HFFc6 (cell line): ENCODE measurements around the gene SYT6. TPM values are rescaled to one million over a fixed set of nuclear protein-coding genes. Genes with fewer than 3 reads are reported as not detected.

Experiments used
- DNase-seq: peaks from one replicate; pipeline ENCODE4 v3.0.0-alpha.2; 2018
- H3K27ac Mint-ChIP-seq: 2 replicates; pipeline ENCODE4 v1.8.0; 2020; ENCODE audit warnings: mild to moderate bottlenecking, mixed read lengths
- H3K27me3 Mint-ChIP-seq: 2 replicates; pipeline ENCODE4 v1.8.0; 2021; ENCODE audit warnings: mild to moderate bottlenecking, moderate library complexity, mixed read lengths; ENCODE audit not compliant: insufficient read depth
- H3K36me3 Mint-ChIP-seq: 2 replicates; pipeline ENCODE4 v1.8.0; 2021; ENCODE audit warnings: low read depth, mixed read lengths
- H3K4me1 Mint-ChIP-seq: 2 replicates; pipeline ENCODE4 v1.8.0; 2020; ENCODE audit warnings: low read depth, mixed read lengths
- H3K4me3 Mint-ChIP-seq: 2 replicates; pipeline ENCODE4 v1.8.0; 2020; ENCODE audit warnings: mild to moderate bottlenecking, moderate library complexity, mixed read lengths
- H3K9me3 Mint-ChIP-seq: 2 replicates; pipeline ENCODE4 v1.8.0; 2020; ENCODE audit warnings: mild to moderate bottlenecking, mixed read lengths
- long read RNA-seq: library from polyadenylated mRNA; unstranded; transcript quantifications from one replicate; pipeline ENCODE4 v2.0.0, GENCODE V29; 2019
- total RNA-seq, 6 experiments: library from RNA; stranded (reverse); fragmentation: NEBNext Ultra II Directional; extraction: Animal tissue kit (Norgen Biotek cat#: 25700); gene quantifications; 2 replicates in 1 of 6; 3 replicates in 5 of 6; pipeline ENCODE4 v1.2.3, GENCODE V29; 2021
- TF ChIP-seq, protein P1 (sequence below): fragments of 200-600 bp; sonication (generic); IDR thresholded peaks from 2 replicates; pipeline ENCODE4 v1.5.0; 2021; ENCODE audit warnings: antibody characterized with exemption, mild to moderate bottlenecking

Gene SYT6, protein sequence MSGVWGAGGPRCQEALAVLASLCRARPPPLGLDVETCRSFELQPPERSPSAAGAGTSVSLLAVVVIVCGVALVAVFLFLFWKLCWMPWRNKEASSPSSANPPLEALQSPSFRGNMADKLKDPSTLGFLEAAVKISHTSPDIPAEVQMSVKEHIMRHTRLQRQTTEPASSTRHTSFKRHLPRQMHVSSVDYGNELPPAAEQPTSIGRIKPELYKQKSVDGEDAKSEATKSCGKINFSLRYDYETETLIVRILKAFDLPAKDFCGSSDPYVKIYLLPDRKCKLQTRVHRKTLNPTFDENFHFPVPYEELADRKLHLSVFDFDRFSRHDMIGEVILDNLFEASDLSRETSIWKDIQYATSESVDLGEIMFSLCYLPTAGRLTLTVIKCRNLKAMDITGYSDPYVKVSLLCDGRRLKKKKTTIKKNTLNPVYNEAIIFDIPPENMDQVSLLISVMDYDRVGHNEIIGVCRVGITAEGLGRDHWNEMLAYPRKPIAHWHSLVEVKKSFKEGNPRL
- not detected for total RNA-seq
- long read RNA-seq, result 0 reads

DNA sequence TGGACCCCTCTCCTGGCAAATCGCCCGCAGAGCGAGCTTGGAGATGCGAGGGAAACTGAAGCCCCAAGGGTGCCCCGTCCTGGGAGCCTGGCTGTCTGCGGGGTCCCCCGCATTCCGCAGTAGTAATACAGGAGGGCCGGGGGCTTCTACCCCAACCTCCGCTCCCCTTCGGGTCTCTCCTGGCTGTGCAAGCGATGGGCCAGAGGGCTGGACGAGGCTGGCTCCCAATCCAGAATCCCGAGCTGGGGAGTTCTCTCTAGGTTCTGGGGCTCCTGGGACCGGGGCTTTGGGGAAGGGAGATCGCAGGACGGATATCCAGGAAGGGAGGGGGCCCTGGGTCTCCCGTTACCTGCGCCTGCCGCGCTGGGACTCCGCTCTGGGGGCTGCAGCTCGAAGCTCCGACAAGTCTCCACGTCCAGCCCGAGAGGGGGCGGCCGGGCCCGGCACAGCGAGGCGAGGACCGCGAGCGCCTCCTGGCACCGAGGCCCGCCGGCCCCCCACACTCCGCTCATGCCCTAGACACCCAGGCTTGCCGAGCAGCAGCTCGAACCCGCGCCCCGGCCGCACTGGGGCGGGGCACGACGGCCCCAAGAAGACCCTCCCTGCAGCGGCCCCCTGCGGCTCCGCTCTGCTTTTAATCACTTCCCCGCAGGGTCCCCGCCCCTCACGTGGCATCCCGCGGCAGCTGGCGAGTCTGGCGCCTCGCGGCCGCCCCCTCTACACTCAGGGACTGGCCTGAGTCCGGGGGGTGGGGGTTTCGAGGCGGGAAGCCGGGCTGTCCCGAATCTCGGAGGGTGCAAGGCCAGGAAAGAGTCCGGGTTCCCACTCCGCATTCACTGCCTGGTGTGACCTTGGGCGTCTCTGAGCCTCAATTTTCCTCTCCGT lies at the start of gene SYT6:
SYT6 (minus strand) TSS at position 609 of the 885 bp plus-strand sequence; CDS start at position 512, 97 bp downstream.
- no peak within 1 kb of the TSS for H3K27ac Mint-ChIP-seq
- no peak for DNase-seq
- peak within 1 kb of the TSS; percentile 14; the same call in 1 of the 2 replicates for H3K4me3 Mint-ChIP-seq
- no peaks in the 10 kb centered on the region; the same call in 1 of the 2 replicates for H3K9me3 Mint-ChIP-seq
- peaks cover 11% of the 10 kb centered on the region; the same call in 1 of the 2 replicates for H3K4me1 Mint-ChIP-seq
- TF ChIP-seq, protein P1, sequence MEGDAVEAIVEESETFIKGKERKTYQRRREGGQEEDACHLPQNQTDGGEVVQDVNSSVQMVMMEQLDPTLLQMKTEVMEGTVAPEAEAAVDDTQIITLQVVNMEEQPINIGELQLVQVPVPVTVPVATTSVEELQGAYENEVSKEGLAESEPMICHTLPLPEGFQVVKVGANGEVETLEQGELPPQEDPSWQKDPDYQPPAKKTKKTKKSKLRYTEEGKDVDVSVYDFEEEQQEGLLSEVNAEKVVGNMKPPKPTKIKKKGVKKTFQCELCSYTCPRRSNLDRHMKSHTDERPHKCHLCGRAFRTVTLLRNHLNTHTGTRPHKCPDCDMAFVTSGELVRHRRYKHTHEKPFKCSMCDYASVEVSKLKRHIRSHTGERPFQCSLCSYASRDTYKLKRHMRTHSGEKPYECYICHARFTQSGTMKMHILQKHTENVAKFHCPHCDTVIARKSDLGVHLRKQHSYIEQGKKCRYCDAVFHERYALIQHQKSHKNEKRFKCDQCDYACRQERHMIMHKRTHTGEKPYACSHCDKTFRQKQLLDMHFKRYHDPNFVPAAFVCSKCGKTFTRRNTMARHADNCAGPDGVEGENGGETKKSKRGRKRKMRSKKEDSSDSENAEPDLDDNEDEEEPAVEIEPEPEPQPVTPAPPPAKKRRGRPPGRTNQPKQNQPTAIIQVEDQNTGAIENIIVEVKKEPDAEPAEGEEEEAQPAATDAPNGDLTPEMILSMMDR, result no peak
- no peaks in the 10 kb centered on the region for H3K36me3 Mint-ChIP-seq
- H3K27me3 Mint-ChIP-seq, result peaks cover 78% of the 10 kb centered on the region

DNA sequence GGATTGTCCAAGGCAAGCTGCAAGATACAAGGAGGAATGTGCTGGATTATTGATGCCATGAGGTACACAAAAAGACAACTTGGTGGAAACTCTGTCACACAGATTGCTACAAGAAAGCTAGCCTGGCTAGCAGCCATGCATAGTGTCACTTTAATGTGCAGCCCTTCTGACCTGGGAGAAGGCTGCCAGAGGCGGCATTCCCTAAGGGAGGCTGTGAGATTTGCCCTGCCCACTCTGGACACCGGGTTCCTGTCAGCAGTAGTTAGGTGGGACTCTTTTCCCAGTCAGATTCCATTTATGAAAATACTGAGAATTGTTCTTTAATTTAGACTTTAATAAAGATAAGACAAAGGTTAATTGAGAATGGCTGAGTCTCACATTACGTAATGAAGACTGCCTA lies 47.8 kb upstream of the SYT6 start:
- TF ChIP-seq, protein P1, result no peak
- Mint-ChIP-seq H3K27ac (no peak overlapping the region), H3K27me3 (peaks cover 37% of the 10 kb centered on the region), H3K4me3 (no peak overlapping the region), H3K9me3 (no peaks in the 10 kb centered on the region), H3K36me3 (no peaks in the 10 kb centered on the region), H3K4me1 (no peaks in the 10 kb centered on the region)
- DNase-seq, result no peak

DNA sequence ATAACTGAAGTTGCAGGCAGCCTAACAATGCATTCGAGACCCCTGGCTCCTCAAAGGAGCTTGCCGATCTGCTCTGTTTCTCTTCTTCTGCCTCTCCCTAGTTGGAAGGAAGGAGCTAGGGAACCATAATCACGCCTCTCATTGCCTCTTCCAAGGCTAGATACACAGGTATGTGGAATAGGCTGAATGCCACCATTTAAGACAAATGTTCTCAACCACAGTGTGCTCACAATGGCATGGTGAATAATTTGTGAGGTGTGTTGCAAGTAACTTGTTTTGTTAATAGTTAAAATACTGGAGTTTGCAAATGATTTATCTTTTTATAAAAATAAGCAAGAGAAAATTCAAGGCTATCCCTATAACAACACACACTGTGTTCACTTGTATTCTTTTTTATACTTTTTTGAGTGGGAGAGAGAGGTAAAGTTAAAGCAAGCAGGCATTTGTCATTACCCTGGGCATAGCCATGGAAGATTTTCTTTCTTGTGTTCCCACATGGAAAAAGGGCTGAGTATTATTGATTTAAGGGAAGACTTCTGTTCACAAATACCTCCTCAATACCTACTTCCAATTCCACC lies 45.4 kb upstream of the SYT6 start:
- Mint-ChIP-seq H3K36me3 (no peaks in the 10 kb centered on the region), H3K27ac (no peak overlapping the region), H3K4me3 (no peak overlapping the region), H3K4me1 (no peaks in the 10 kb centered on the region), H3K27me3 (peaks cover 36% of the 10 kb centered on the region), H3K9me3 (no peaks in the 10 kb centered on the region; the same call in none of the 2 replicates)
- no peak for DNase-seq
- TF ChIP-seq, protein P1, result no peak

DNA sequence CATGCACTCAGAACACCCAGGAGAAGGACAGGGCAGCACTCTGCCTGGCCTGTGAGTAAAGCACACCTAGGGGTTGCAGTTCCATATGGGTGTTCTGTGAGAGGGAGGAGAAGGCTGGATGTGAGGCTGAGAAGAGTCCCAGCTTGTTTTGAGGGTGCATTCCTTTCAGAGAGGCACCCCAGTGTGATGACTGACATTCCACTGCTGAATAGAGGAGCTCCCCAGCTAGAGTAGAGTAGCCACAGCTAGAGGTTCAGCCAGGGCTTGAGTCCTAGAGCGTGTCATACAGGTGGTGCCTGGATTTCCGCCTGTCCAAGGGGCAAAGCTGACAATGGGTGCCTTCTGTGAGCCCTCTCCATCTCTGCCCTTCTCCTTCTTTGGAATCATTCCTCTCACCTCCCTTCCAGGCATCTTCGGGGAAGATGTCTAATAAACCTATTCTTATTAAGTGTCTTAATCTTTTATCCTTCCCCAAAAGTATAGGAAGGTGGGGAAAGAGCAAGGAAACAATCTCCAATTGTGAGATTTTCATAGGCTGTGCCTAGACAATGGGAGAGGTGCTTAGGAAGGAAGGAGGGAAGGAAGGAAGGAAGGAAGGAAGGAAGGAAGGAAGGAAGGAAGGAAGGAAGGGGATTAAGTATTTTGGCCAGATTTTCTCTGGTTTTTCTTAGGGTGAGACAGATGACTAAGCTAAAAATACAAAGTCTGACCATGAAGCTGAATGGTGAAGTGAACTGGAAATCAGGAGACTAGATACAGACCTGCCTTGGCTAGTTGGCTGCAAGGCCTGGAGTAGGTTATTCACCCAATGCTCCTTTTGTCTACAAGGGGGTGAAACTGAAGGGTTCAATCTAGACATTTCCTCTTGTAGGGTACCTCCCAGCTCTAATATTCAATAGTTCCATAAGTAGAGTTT lies 43.6 kb upstream of the SYT6 start:
- H3K4me3 Mint-ChIP-seq, result no peak overlapping the region
- H3K27ac Mint-ChIP-seq, result no peak overlapping the region
- no peaks in the 10 kb centered on the region for H3K4me1 Mint-ChIP-seq
- no peaks in the 10 kb centered on the region; the same call in none of the 2 replicates for H3K9me3 Mint-ChIP-seq
- no peaks in the 10 kb centered on the region for H3K36me3 Mint-ChIP-seq
- peaks cover 43% of the 10 kb centered on the region for H3K27me3 Mint-ChIP-seq
- no peak for DNase-seq
- TF ChIP-seq, protein P1, result no peak
